GM12891 (cell line): Measurements from ENCODE around the gene CLEC2B.

Source experiments
- POLR2A ChIP-seq: IDR thresholded peaks from 2 replicates; pipeline ENCODE4 v1.6.1; 2011; ENCODE audit warnings: low read depth, low read length, control low read depth
- POLR2AphosphoS5 ChIP-seq: IDR thresholded peaks from 2 replicates; pipeline ENCODE4 v1.6.1; 2011; ENCODE audit warnings: low read depth, low read length, control low read depth
- SPI1 ChIP-seq: IDR thresholded peaks from 2 replicates; pipeline ENCODE4 v1.6.1; 2011; ENCODE audit warnings: low read depth, low read length, control low read depth
- TAF1 ChIP-seq: IDR thresholded peaks from 2 replicates; pipeline ENCODE4 v1.6.1; 2011; ENCODE audit warnings: low read depth, low read length, control low read depth

- no peak for TF ChIP-seq POLR2A
- TF ChIP-seq POLR2AphosphoS5 = no peak
- TF ChIP-seq SPI1 = no peak
- TF ChIP-seq TAF1 = no peak
Measured at GRCh38 chr12:9809866-9810265, 59.3 kb downstream of the CLEC2B start.
